Peyer's patch (tissue), 4 donors: ENCODE data around the gene KLHL29.

Experiments
- CTCF ChIP-seq, 6 experiments: fragments of 450-650 bp in 4 of 6; fragments of 200-600 bp in 2 of 6; sonication (generic) in 1 of 6; IDR thresholded peaks; one replicate each; pipeline ENCODE4 v1.5.1; 2017 to 2019; ENCODE audit warnings: antibody characterized with exemption in 6 of 6, mild to moderate bottlenecking in 3 of 6, moderate library complexity in 1 of 6
- POLR2A ChIP-seq, 2 donors: fragments of 450-650 bp; IDR thresholded peaks; one replicate each; pipeline ENCODE4 v1.5.1; 2017; ENCODE audit warnings: antibody characterized with exemption in 2 of 2, mild to moderate bottlenecking in 2 of 2, moderate library complexity in 2 of 2

DNA sequence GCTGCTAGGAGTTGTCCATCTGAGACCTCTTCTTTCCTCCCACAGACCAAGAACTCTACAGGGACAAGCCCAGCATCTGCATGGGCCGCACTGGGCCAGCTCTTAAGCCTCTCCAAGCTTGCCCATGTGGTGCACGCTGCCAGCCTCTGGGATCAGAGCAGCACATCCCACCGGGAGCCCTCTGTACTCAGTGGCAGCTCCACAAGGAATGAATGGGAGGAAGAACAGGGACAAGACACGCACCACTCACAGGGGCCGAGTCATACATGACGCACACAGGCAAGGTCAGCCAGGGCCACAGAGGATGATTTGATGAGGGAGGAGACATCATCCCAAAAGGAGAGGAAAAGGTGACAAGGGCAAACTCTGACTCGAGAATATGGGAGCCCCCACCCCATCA, 268.3 kb downstream of the KLHL29 start:
- TF ChIP-seq CTCF (IDR thresholded peaks at IDR 0.05), result no peak
- no peak for TF ChIP-seq POLR2A (IDR thresholded peaks at IDR 0.05)
